Measurements from ENCODE around the gene PKNOX2.

- TF ChIP-seq CTCF (conservative IDR thresholded peaks at IDR 0.05) (no peak), ZFX (IDR thresholded peaks at IDR 0.05) (no peak)
Measured at GRCh38 chr11:125347261-125347585, 182.7 kb downstream of the PKNOX2 start.

Measured in C4-2B (cell line).